ENCODE data around the gene KIAA0825. TPM values are rescaled to one million over a fixed set of nuclear protein-coding genes. Genes with fewer than 3 reads are reported as not detected.

Gene KIAA0825
- total RNA-seq, 4 donors from 2014 or later = 1.2 to 5.3 (median 4.0) TPM

- in situ Hi-C loops (cut with MboI; ENCODE audit: low pct_ligation_motif_present in 1 of 4, low pct_unique_long_range_greater_than_20kb in 1 of 4, low sequenced_read_pairs in 3 of 4) = no loop called here
- Histone ChIP-seq H3K9me3 (no peaks in the 10 kb centered on the region), H3K4me1 (no peaks in the 10 kb centered on the region), H3K27me3 (no peaks in the 10 kb centered on the region), H3K36me3 (no peaks in the 10 kb centered on the region), H3K4me3 (no peak overlapping the region), H3K27ac (no peak overlapping the region)
- 68 to 86% methylated on average over 1 to 3 of the region's 3 CpGs for WGBS, 2 donors (ENCODE audit: low coverage in 1 of 2)
- TF ChIP-seq, protein P1, sequence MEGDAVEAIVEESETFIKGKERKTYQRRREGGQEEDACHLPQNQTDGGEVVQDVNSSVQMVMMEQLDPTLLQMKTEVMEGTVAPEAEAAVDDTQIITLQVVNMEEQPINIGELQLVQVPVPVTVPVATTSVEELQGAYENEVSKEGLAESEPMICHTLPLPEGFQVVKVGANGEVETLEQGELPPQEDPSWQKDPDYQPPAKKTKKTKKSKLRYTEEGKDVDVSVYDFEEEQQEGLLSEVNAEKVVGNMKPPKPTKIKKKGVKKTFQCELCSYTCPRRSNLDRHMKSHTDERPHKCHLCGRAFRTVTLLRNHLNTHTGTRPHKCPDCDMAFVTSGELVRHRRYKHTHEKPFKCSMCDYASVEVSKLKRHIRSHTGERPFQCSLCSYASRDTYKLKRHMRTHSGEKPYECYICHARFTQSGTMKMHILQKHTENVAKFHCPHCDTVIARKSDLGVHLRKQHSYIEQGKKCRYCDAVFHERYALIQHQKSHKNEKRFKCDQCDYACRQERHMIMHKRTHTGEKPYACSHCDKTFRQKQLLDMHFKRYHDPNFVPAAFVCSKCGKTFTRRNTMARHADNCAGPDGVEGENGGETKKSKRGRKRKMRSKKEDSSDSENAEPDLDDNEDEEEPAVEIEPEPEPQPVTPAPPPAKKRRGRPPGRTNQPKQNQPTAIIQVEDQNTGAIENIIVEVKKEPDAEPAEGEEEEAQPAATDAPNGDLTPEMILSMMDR (IDR thresholded peaks at IDR 0.05) = no peak
- no peak for TF ChIP-seq EP300 (IDR thresholded peaks at IDR 0.05; ENCODE audit: low read depth)
- no peak for DNase-seq
- intact Hi-C loops (cut with DNase I; ENCODE audit: low total_unique reads) = no loop called here
Measured at GRCh38 chr5:94388773-94389514, 229.5 kb downstream of the KIAA0825 start.

DNA sequence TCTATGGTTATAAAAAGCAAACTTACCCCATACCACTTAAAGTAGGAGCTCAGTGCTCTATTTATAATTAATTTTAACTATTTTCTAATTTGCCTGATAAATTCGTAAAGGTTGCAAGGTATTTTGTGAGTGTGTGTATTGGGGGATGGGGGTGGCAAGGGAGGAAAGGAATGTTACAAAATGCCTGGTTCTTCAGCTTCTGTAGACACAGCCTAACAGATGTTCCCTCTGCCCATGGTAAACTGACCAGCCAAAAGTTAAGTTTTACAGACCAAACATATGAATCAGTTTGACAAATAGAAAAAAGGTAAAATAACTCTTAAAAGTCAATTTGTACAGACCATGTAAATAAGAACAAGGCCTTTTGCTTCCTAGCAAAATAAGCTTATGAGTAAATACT, 232.6 kb downstream of the KIAA0825 start:
- intact Hi-C loops (cut with DNase I; ENCODE audit: low total_unique reads) = no loop called here
- 76 to 100% methylated on average over 1 of the region's 1 CpG for WGBS, 2 donors (ENCODE audit: low coverage in 1 of 2)
- Histone ChIP-seq H3K36me3 (no peaks in the 10 kb centered on the region), H3K27ac (no peak overlapping the region), H3K4me1 (no peaks in the 10 kb centered on the region), H3K9me3 (no peaks in the 10 kb centered on the region), H3K27me3 (no peaks in the 10 kb centered on the region), H3K4me3 (no peak overlapping the region)
- no peak for DNase-seq
- in situ Hi-C loops (cut with MboI; ENCODE audit: low pct_ligation_motif_present in 1 of 4, low pct_unique_long_range_greater_than_20kb in 1 of 4, low sequenced_read_pairs in 3 of 4) = no loop called here
- no peak for TF ChIP-seq EP300 (IDR thresholded peaks at IDR 0.05; ENCODE audit: low read depth)

GRCh38 chr5:94378062-94378461, 240.3 kb downstream of the KIAA0825 start:
- H3K9me3 ChIP-seq = no peaks in the 10 kb centered on the region

DNA sequence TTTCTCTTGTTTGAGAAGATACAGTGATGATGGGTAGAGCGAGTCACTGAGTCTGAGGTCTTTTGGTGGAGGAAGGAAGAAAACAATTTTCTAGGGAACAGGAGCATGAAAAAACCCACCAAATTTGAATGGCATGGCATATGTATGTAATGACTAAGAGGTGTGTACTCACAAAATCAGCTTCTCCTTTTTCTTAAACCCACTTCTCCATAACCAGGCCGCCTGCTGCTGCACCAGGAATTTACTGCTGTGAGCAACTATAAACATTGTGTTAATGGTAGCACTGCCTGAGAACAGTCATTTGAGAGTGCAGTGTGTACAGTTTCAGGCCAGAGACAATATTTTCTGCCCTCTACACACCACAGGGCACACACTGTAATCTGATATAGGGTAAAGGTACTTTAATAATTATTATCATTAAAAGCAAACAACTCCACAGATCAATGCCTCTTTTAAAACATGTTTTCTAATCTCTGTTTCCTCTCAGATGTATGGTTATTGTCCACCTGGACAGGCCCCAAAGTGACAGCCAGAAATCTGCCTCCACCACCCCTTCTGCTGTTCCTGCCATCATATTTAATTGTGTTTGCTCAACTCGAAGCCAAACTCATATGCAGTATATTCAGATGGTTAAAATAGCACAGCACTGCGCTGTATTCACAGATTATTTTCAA, 241.6 kb downstream of the KIAA0825 start:
- intact Hi-C loops (cut with DNase I; ENCODE audit: low total_unique reads) (no loop called here), in situ Hi-C loops (cut with MboI; ENCODE audit: low pct_ligation_motif_present in 1 of 4, low pct_unique_long_range_greater_than_20kb in 1 of 4, low sequenced_read_pairs in 3 of 4) (no loop called here)
- no peaks in the 10 kb centered on the region for H3K9me3 ChIP-seq
- no peak overlapping the region for H3K4me3 ChIP-seq
- 54 to 87% methylated on average over 3 to 4 of the region's 4 CpGs for WGBS, 2 donors (ENCODE audit: low coverage in 1 of 2)
- no peaks in the 10 kb centered on the region for H3K27me3 ChIP-seq
- H3K4me1 ChIP-seq = peaks cover 0 to 5% (median 0%) of the 10 kb centered on the region in 4 donors
- no peak overlapping the region for H3K27ac ChIP-seq
- no peak for TF ChIP-seq POLR2AphosphoS5 (IDR thresholded peaks at IDR 0.05)
- TF ChIP-seq, protein P1 (IDR thresholded peaks at IDR 0.05) = no peak
- no peak for TF ChIP-seq POLR2A (IDR thresholded peaks at IDR 0.05)
- TF ChIP-seq EP300 (IDR thresholded peaks at IDR 0.05; ENCODE audit: low read depth) = no peak
- H3K36me3 ChIP-seq = no peaks in the 10 kb centered on the region
- no peak for DNase-seq

More at GRCh38 chr5:94378062-94378461, 240.3 kb downstream of the KIAA0825 start:
- Histone ChIP-seq H3K27me3 (no peaks in the 10 kb centered on the region), H3K36me3 (no peaks in the 10 kb centered on the region), H3K4me1 (peaks cover 0 to 5% (median 0%) of the 10 kb centered on the region in 4 donors), H3K27ac (no peak overlapping the region), H3K4me3 (no peak overlapping the region)
- no peak for DNase-seq
- in situ Hi-C loops (cut with MboI; ENCODE audit: low pct_ligation_motif_present in 1 of 4, low pct_unique_long_range_greater_than_20kb in 1 of 4, low sequenced_read_pairs in 3 of 4) = no loop called here
- WGBS, 2 donors (ENCODE audit: low coverage in 1 of 2) = 78 to 88% methylated on average over 1 of the region's 1 CpG
- intact Hi-C loops (cut with DNase I; ENCODE audit: low total_unique reads) = no loop called here
- TF ChIP-seq POLR2AphosphoS5 (IDR thresholded peaks at IDR 0.05) = no peak
- TF ChIP-seq, protein P1 (IDR thresholded peaks at IDR 0.05) = no peak
- TF ChIP-seq POLR2A (IDR thresholded peaks at IDR 0.05) = no peak
- TF ChIP-seq EP300 (IDR thresholded peaks at IDR 0.05; ENCODE audit: low read depth) = no peak
